GM12873 (cell line): ENCODE results near the gene KAT6B.

Source experiments
- CTCF ChIP-seq: IDR thresholded peaks from 2 replicates; pipeline ENCODE4 v1.5.1; 2012; ENCODE audit warnings: low read depth, mild to moderate bottlenecking, moderate library complexity, low read length, control low read depth; ENCODE audit not compliant: insufficient read depth; ENCODE audit errors: missing control alignments

Gene KAT6B

GRCh38 chr10:74883428-74883827 lies 57.0 kb downstream of the KAT6B start:
- TF ChIP-seq CTCF: no peak

- no peak for TF ChIP-seq CTCF
Observed at GRCh38 chr10:74887614-74888284, 61.3 kb downstream of the KAT6B start.

GRCh38 chr10:74888962-74889661 lies 62.7 kb downstream of the KAT6B start:
- TF ChIP-seq CTCF: peak; percentile 7

GRCh38 chr10:74889662-74889998 lies 63.2 kb downstream of the KAT6B start:
- TF ChIP-seq CTCF: no peak

GRCh38 chr10:74890460-74890859 lies 64.1 kb downstream of the KAT6B start:
- no peak for TF ChIP-seq CTCF

GRCh38 chr10:74891053-74891452 lies 64.7 kb downstream of the KAT6B start:
- no peak for TF ChIP-seq CTCF

GRCh38 chr10:74892839-74893238 lies 66.4 kb downstream of the KAT6B start:
- TF ChIP-seq CTCF: no peak
